Measurements from ENCODE around the gene ERO1B. TPM values are rescaled to one million over a fixed set of nuclear protein-coding genes. Genes with fewer than 3 reads are reported as not detected.

The ERO1B gene
- polyA plus RNA-seq, 3 donors, result 10.7 to 13.4 (median 11.6) TPM

DNA sequence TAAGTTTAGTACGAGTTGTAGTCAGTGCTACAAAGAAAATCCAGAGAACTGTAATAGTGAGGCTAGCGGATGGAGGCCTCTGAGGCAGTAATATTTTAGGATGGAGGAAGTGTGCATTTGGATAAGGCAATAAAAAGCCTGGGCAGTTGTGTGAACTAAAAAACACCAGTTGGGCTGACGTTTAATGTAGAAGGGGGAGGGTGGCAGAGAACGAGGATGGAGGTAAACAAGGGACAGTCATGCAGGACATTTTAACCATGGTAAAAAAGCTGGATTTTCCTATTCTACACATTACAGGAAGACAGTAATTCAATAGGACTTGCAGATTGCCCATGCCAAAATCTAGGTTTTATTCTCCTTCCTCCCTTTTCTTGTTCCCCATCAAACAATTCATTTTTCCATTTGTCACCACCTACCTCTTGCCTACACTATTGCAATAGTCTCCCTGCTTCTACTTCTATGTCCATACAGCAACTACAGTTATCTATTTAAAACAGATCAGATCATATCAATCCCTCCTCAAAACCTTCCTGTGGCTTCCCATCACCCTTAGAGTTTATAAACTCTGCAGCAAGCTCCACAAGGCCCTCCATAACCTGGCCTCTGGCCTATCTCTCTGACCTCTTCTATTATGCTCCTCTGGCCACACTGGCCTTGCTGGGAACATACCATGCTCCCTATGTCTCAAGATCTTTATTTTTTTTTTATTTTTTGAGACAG, 27.7 kb downstream of the ERO1B start:
- no peak for DNase-seq (ENCODE audit: low read depth in 3 of 3, low spot score in 2 of 3)

DNA sequence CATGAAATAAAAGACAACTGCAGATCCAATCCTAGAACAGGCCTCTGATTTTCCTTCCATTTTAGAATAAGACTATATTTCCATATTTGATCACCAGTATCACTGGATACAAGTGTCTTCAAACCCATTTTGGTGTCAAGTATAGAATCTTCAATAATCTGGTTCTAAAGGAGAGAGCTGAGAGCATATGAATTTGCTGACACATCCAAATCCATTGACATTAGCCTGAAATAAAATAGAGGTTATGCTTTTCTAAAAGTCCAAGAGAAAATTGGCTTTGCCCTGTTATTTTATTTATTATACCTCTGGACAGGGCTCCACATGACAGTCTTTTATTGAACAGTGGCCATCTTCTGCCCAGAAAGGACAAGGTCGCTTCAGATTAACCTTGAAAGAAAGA, 28.6 kb downstream of the ERO1B start:
- no peak for DNase-seq (ENCODE audit: low read depth in 3 of 3, low spot score in 2 of 3)

DNA sequence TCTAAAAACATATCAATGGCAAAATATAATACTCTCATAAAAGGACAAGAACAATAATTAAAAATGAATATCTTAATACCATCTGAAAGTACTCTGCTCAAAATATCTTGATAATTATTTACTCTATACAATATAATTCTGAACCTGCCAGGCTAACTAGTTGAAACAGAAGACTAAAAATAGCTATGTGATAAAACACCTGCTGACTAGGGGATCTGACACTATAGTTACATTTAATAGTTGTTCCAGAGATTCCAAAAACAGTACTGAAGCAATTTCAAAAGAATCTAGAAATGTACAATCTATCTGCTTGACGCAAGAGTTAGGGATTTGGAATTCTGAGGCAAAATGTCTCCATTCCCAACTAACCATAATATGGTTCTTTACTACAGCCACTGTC, 30.2 kb downstream of the ERO1B start:
- DNase-seq (ENCODE audit: low read depth in 3 of 3, low spot score in 2 of 3), result no peak

DNA sequence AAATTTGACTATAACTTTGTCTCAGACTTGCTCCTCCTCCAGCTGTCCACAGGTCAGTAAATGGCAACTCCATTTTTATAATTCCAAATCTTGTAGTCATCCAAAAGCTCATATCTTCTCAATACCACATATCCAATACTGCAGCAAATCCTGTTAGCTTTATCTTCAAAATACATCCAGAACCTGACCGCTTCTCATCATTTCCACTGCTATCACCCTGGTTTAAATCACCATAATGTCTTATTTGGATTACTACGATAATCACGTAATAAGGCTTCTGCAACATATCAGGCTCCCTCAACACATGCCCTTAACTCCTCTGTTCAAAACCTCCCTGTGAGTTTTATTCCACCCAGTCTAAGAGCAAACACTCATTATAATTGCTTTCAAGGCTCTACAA, 34.5 kb downstream of the ERO1B start:
- DNase-seq (ENCODE audit: low read depth in 3 of 3, low spot score in 2 of 3), result no peak

DNA sequence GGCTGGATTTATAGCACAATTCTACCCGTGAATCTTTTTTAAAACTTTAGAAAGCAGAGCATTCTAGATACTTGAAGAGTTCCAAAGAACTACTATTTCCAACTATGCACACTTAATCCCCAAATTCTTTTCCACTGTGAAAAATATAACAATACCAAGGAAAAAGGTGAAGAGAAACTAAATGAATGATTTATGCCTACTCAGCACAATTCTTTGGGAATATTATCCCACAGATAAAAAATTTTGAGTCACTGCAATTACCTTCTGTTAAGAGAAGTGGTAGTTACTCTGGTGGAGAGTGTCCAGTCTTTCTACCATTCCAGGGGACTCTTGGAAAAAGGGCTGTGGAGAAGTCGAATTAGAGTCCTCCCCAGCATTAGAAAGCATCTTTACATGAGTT, 39.2 kb downstream of the ERO1B start:
- DNase-seq (ENCODE audit: low read depth in 3 of 3, low spot score in 2 of 3), result no peak

DNA sequence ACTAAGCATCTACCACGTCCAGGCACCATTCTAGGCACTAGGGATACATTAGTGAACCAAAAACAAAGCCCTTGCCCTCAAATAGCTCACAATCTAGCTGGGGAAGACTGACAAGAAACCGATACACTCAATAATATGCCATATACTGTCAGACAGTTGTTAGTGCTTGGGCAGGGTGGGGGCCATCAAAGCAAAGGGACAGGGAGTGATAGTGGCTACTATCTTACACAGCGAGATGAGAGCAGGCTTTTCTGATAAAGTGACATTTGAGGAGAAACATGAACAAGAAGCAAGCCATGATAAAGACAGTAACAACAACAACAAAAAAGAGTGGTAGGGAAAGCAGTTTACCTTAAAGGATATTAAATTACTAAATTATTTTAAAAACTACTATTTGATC, 41.1 kb downstream of the ERO1B start:
- DNase-seq (ENCODE audit: low read depth in 3 of 3, low spot score in 2 of 3), result no peak

DNA sequence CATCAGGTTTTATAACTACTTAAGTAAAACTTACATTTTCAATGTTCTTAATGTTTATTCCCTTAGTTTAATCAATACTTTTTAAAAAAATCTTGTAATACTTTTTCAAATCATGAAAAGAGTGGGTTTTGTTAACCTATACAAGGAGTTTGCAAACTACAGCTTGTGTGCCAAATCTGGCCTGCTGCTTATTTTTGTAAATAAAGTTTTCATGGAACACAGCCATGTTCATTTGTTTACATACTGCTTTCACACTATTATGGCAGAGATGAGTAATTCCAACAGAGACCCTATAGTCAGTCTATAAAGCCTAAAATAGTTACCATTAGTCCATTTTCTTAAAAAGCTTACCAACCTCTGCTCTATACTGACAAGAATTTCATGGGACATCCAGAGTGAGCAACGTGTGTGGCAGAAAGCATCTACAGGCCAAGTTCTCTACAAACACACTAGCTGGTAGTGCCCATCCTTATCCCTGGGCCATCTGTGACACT, 42.6 kb downstream of the ERO1B start:
- no peak for DNase-seq (ENCODE audit: low read depth in 3 of 3, low spot score in 2 of 3)

DNA sequence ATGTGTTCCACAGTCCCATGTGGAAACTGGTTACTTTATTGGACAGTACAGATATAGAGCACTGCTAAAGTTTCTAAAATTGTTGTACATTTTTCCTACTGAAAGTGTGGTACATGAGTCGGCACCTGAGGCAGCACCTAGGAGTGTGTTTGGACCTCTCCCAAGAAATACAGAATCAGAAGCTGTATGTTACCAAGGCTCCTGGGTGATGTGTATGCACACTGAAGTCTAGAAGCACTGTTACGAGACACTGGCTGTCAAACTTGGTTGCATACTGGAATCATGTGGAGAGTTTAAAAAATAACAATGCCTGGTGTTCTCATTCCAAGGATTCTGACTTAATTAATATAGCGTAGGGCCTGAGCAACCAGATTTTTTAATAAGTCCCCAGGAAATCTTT, 46.6 kb downstream of the ERO1B start:
- DNase-seq (ENCODE audit: low read depth in 3 of 3, low spot score in 2 of 3), result no peak

DNA sequence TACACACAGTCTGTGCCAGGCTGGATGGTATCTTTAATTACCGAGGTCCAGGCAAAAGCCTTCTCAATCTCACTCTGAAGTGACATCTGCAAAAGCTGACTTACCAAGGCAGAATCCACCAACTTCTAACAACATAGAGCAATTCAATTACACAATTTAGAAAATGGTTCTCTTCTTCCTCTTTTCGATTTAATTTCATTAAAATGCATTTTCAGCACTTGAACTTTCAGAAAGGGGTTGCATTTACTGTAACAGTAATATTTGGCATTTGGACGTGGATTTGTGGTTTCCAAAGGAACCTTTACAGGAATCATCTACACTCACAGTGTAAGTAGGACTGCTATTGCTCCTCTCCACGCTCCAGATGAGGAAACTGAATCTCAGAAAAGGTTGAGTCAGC, 53.3 kb downstream of the ERO1B start:
- no peak for DNase-seq (ENCODE audit: low read depth in 3 of 3, low spot score in 2 of 3)

DNA sequence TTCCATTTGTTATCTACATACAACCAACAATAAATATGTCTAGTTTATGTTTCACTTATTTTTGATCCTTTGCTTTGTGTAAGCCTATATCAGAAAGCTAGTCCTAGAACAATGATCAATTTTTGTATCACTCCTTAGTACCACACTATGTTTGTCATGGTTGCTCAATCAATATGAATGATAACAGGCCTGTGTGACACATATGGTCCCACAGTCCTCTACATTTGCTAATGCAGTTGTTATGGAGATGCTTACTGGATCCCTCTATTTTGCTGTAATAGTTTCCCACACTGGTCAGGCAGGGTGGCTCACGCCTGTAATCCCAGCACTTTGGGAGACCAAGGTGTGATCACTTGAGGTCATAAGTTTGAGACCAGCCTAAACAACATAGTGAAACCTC, 59.1 kb downstream of the ERO1B start:
- DNase-seq (ENCODE audit: low read depth in 3 of 3, low spot score in 2 of 3), result no peak

DNA sequence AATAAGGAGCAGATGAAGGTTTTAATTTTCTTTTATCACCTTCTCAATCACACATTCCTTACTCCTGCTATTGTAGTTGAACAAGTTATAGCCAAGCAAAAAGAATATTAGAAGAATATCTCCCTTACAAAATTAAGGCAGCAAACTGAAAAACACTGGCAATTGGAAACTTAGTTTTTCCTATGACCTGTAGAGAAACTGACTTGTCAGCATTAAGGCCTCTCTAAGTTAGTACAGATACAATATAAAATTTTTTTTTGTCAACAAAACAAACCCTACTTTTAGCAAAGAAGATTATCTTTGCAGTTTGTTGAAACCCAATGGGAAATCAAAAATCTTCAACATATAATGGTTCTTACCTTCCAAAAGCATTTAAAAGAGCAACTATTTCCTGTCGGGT, 61.3 kb downstream of the ERO1B start:
- DNase-seq (ENCODE audit: low read depth in 3 of 3, low spot score in 2 of 3), result no peak

DNA sequence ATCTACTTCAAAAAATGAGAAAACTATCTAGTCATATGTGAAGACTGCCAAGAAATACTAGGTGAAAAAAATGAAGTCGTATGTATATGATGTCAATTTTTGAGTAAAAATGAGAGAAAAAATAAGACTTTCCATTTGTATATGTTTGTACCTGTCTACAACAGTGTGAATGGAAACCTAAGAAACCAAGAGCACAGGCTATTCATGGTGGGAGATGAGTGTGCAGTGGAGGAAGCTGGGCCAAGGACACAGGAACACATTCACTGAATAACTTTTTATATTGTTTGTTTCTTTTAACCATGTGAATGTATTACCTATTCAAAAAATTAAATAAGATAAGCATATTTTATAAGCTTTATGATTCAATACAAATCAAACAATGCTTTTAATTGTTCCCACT, 67.0 kb downstream of the ERO1B start:
- no peak for DNase-seq (ENCODE audit: low read depth in 3 of 3, low spot score in 2 of 3)

DNA sequence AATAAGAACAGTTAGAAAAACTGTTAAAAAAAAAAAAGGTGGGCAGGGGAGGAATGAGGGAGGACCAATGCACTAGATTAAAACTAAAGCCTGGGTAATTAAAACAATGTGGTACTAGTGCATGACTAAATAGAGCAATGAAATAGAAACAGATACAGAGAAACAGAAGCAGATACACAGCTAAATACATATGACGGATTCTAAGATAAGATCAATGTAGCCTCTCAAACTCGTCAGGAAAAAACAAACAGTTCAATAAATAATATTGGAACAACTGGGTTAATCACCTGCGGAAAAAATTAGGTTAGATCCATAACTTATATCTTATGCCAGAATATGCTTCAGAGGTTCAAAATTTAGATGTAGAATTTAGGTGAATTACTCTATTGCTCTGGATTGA, 68.2 kb downstream of the ERO1B start:
- DNase-seq (ENCODE audit: low read depth in 3 of 3, low spot score in 2 of 3), result no peak

DNA sequence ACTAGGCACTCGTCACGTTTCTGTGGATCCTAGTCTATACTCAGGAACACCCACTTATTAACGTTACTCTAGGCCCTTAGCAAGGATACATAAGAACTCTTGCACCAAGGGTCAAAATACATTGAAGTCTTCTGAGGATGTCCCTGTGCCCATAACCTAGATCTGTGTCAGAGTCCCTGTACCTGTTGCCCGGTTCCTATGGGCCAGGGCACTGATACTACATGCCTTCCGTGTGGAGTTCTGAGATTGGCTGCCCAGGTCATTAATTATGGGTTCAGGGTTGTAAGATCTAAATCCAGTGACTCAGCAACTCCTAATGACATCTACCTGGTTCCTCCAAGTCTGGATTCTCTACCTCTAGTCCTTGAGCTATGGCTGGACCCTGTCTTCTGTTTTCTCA, 69.9 kb downstream of the ERO1B start:
- DNase-seq (ENCODE audit: low read depth in 3 of 3, low spot score in 2 of 3), result no peak

DNA sequence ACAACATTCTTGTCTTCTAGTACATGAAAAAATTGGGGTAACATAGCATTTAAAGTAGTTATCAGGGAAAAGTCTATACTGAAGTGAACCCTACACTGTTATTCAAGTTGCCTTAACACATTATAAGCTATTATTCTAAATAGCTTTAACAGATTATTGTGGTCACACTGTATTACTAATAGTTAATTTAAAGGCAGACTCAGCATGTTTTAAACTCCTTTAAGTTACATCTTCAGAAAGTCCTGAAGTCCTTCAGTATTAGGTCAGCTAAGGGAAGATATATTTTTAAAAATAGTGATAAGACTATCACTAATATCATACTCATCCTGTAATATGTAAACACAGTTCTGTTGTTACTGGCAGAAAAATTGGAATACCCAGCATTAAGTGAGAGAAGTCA, 72.0 kb downstream of the ERO1B start:
- no peak for DNase-seq (ENCODE audit: low read depth in 3 of 3, low spot score in 2 of 3)

DNA sequence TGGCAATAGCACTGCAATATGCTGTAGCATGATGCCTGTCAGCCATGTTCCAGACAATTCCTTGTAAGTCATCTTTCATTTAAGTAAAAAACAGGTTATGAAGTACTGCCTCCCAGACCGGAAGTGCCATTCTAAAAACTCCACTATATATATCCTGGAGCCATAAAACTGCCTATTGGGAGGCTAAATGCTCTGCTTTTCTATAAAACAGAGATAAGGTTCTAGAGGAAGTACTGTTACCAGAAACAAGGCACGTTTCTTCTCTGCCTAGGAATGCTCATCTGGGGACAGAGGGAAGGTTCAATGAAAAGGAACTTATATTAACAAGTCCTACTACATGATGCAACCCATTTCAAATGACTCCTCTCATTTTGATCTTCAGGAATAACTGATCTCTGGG, 72.6 kb downstream of the ERO1B start:
- DNase-seq (ENCODE audit: low read depth in 3 of 3, low spot score in 2 of 3), result no peak

DNA sequence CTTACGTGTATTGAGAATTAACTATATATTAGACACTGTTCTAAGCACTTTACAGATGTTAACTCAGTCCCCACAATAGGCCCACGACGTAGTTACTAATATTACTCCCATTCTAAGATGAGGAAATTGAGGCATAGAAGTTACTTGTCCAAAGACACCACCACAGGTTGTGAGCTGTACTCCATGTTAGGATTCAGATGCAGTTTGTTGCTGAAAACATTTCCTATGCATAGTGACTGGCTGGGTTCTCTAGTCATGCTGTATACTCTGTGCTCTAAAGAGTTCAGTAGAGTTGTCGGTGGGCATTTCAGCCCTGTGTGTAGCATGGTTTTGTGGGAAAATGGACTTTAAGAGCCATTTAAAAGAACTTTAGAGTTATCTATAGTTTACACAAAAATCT, 74.2 kb downstream of the ERO1B start:
- no peak for DNase-seq (ENCODE audit: low read depth in 3 of 3, low spot score in 2 of 3)

DNA sequence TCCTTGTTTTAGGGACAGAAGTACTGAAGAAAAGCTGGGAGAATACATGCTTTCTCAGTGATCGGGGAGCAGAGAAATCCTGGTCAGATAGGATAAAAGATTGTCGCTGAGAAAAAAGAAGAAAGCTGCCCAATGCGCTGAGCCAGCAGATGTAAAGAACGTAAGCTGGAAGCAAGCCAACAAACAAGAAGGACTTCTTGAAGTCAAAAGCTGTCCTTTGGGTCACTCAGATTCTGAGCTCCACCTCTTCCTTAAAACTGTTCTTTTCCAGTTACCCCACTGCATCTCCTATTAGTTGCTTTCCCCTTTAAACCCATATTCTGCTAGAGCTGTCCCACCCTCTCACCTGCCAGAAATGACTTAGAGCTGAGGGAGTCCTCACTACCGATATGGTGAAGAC, 74.6 kb downstream of the ERO1B start:
- no peak for DNase-seq (ENCODE audit: low read depth in 3 of 3, low spot score in 2 of 3)

DNA sequence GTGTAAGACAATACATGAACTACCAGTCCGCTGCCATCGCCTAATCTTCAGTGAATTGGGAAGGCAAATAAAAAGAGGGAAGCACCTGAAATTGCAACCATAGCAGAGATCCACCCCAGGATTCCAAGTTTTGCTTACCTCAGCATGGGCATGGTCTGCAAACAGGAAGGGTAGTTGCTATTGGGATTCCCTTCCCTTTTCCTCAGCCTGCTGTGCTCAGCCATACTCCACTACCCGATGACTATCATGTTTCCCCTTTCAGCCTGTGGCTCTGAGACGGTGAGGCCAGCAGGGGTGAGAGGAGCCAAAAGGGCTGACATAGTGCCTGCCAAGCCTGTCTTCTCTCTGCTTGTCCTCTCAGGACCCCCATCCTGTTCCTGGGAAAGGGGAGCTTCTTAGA, 75.2 kb downstream of the ERO1B start:
- DNase-seq (ENCODE audit: low read depth in 3 of 3, low spot score in 2 of 3), result no peak

DNA sequence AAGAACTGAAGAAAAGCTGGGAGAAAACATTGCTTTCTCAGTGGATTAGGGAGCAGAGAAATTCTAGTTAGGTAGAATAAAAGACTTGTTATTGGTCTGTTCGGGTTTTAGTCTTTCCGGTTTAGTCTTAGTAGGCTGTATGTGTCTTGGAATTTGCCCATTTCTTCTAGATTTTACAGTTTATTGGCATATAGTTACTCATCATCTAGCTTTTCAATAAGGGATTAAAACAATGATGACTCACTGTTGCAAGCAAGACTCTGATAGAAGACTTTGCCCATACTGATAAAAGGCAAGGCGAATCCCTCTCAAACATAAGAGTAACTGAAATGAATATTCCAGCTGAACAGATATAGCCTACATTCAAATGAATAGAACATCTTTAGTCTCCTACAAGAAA, 77.1 kb downstream of the ERO1B start:
- DNase-seq (ENCODE audit: low read depth in 3 of 3, low spot score in 2 of 3), result no peak

DNA sequence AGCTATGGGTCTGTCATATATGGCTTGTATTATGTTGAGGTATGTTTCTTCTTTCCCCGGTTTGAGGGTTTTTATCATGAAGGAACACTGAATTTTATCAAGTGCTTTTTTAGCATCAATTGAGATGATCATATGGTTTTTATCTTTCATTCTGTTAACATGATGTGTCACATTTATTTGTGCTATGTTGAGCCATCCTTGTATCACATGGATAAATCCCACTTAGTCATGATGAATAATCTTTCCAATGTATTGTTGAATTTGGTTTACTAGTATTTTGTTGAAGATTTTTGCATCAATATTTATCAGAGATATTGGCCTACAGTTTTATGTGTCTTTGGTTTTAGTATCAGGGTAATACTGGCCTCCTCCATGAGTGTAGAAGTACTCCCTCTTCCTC, 77.7 kb downstream of the ERO1B start:
- DNase-seq (ENCODE audit: low read depth in 3 of 3, low spot score in 2 of 3), result no peak

DNA sequence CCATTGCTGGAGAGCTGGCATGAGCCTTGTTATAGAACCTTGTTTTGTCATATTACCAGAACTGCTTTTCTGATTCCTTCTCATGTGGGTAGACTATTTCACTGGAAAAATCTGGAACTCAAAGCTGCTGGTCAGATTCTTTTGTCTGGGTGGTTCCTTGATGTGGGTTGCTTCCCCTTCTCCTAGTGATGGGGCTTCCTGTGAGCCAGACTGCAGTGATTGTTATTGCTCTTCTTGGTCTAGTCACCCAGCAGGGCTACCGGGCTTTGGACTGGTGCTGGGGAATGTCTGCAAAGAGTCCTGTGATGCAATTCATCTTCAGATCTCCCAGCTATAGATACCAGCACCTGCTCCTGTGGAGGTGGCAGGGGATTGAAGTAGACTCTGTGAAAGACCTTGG, 80.0 kb downstream of the ERO1B start:
- no peak for DNase-seq (ENCODE audit: low read depth in 3 of 3, low spot score in 2 of 3)

DNA sequence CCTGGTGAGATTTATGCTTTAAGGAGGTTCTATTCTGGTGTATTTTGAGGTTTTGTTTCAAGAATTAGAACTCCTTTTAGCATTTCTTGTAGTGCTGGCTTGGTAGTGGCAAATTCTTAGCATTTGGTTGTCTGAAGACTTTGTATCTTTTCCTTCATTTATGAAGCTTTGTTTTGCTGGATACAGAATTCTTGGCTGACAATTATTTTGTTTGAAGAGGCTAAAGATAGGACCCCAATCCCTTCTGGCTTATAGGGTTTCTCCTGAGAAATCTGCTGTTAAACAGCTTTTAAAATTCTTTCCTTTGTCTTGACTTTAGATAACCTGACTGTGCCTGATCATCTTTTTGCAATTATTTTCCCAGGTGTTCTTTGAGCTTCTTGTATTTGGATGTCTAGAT, 80.8 kb downstream of the ERO1B start:
- no peak for DNase-seq (ENCODE audit: low read depth in 3 of 3, low spot score in 2 of 3)

Data from right renal cortex interstitium (tissue), 3 donors.